NCI-H2227 treated with DMSO at 0.1 percent for 48 hours (cell line): ENCODE measurements around the gene KIF12.

Source experiments
- DNase-seq: peaks from one replicate; lab custom pipeline; 2025; lab: John Stamatoyannopoulos, UW

The KIF12 gene

DNA sequence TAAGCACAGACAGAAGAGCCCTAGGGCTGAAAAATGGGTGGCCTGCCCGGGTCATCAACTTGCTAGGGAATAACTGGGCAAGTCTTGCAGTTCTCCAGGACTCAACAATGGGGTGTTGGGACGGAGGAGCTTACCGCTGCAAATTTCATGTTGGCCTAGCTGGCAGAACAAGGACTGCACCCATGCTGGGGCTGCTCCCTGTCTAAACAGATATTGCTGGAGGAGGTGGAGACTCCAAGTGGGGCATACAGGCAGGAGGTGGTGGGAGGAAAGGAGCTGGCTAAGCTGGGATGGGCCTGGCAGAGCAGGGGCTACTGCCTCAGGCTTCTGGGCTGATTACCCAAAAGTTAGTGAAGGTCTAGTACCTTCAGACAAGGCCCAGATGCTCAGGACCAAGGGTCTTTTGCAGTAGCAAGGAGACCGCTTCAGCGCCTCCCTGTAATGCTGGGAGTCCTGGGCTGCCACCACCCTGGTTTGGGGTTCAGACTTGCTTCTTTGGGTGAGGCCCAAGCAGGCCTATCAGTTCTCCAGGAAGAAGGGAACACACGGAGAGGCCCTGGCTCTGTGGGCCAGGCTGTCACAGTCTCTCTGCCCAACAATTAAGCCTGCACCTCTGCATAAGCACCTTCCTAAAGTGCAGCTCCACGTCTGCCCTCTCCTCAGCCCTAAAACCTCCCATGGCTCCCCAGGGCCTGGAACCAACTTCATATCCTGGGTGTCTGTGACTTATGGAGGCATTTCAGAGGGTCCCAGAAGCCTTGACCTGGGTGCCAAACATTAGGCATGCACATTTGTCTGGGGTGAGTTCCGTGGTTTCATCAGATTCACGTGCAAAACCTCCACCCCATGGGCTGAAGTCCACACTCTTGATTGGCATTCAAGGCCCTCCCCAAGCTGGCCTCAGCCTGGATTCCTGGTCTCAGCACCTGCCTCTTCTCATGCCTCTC is 24.2 kb upstream of the KIF12 start:
- no peak for DNase-seq

GRCh38 chr9:114122136-114123027 is 23.3 kb upstream of the KIF12 start:
- DNase-seq = no peak

- DNase-seq = no peak
Measured at GRCh38 chr9:114121227-114122135, 22.4 kb upstream of the KIF12 start.

GRCh38 chr9:114120192-114121014 is 21.3 kb upstream of the KIF12 start:
- no peak for DNase-seq

DNA sequence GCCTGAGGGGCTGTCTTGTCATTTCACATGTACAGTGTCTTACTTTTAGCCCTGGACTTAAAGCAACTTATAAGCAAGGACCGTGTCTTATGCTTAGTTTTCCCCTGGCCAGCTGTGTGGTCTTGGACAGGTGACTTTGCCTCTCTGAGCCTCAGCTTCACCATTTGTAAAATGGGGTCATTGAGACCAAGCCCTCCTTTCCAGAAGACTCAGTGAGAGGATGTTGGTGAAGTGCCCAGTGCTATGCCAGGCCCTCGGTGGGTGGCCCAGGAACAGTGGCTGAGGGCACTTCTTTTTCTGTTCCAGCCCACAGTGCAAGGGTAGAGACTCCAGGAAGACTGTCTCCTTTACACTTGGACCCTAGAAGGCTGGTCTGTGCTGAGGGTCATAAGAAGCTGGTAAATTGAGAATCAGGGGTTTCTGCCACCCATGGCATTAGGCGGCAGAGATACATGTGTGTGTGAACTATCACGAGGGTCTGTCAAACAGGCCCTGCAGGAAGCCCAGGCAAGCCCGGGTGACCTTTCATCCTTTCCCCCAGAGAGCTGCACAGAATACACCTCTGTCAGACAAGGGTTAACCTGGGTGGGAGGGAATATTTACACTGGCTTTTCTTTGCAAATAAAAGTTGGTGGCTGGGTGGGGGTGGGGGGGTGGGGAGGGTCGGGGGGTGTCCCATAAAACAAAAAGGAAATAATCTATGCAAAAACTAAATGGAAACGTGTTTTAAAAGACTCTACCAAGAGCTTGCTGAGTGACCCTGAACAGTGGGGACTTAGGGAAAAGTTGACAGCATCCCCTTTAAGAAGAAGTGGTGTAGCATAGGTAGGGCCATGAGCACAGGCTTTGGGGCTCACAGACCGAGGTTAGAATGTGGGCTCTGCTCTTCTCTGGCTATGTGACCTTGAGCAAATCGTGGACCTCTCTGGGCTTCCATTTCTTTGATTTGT is 20.4 kb upstream of the KIF12 start:
- DNase-seq = no peak

- DNase-seq = no peak
Measured at GRCh38 chr9:114117996-114118830, 19.1 kb upstream of the KIF12 start.

DNA sequence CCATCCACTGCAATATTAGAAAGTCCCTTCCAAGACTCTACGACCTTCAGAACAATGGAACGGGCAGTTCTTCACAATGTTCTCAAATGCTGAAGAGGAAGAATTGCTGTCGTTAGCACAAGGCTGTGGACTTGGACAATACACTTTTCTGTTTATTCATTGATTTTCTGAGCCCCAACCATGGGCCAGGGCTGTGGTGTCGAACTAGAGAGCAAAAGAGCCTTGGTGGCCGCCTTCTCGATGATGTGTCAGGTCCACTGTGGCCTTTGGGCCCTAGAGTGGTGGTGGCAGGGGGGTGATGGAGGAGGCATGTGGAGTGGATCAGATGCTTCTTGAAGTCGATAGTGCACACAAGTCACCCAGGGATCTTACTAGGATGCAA is 18.5 kb upstream of the KIF12 start:
- no peak for DNase-seq

- DNase-seq = no peak
Measured at GRCh38 chr9:114116126-114116747, 17.1 kb upstream of the KIF12 start.

DNA sequence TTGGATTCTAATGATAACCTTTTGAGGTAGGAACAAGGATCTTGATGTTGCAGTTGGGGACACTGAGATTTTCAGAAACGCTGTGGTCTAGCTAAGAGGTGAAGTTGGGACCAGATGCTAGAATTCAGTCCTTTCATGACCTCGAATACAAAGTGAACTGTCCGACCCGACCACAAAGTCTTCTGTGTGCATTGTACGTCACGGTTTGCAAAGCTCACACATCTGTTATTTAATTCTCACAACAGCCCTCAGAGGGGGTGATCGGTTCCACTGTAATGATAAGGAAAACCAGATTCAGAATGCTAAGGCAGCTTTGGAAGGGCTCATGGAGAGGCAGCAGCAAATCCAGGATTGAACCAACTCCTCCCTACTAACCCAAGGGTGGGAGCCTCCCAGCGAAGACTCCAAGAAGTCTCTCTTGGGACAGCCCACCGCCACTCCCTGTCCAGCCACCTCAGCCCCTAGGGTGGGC is 16.6 kb upstream of the KIF12 start:
- DNase-seq = no peak

- no peak for DNase-seq
Measured at GRCh38 chr9:114114364-114114763, 15.3 kb upstream of the KIF12 start.

GRCh38 chr9:114112778-114113584 is 13.9 kb upstream of the KIF12 start:
- no peak for DNase-seq

DNA sequence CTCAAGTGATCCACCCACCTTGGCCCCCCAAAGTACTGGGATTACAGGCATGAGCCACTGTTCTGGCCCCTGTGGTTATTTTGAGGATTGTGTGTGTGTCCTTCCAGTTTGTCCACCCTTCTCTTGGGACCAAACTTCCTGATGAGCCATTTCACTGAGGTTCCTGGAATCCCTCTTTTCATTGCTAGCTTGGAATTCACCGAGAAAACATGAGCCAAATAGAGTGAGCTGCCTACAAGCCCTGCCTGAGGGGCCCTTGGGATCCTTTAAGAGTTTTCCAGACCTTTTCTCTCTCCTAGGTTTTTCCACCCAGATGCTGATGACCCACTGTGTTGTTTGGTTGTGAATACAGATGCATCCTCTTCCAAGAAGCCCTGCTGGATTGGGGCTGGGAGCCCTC is 13.2 kb upstream of the KIF12 start:
- no peak for DNase-seq

DNA sequence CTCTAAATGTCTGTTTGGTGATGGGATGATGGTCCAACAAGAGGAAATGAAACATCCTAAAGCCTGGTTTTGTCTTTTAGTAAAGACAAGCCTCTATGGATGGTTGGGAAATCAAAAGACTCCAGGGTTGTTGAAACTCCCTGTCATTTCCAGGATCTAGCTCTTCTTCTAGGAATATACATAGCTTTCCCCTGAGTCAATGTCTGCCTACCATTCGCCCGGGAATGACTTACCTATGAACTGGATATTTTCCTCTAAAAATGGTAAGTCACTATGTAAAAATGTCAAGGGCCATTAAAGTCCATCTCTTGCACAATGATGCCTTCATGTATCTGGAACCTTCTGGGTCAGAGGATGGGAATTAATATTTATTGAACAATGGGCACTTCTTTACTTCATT is 11.1 kb upstream of the KIF12 start:
- DNase-seq = no peak

DNA sequence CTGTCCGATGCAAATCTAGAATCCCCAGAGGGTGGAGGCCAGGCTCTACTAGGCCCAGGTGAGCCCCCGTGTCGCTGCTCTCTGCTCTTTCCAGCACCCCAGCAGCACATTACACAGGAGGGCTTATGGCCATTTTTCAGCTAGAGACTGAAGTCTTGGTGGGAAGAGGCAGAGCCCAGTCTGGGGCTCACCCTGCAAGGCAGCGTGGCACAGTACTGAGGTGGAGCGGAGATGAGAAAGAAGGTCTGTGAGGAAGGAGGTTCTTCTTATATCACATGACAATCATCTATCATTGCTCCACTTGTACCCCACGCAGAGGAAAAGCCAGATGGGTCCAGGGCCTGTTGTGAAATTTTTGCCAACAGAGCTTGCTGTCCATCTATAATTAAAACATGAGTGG is 10.0 kb upstream of the KIF12 start:
- DNase-seq = no peak

- DNase-seq = peak; percentile 7
Measured at GRCh38 chr9:114108016-114108833, 9.1 kb upstream of the KIF12 start.

GRCh38 chr9:114107286-114108001 is 8.4 kb upstream of the KIF12 start:
- DNase-seq = no peak
